ENCODE data around the gene SYNPO2. TPM values are rescaled to one million over a fixed set of nuclear protein-coding genes. Genes with fewer than 3 reads are reported as not detected.
A peak's percentile ranks its signal among the peaks of the same experiment; 100 is the strongest.

The SYNPO2 gene
- total and polyA plus RNA-seq, 3 experiments from 2014 or later, result 0.16 to 0.22 (median 0.21) TPM

DNA sequence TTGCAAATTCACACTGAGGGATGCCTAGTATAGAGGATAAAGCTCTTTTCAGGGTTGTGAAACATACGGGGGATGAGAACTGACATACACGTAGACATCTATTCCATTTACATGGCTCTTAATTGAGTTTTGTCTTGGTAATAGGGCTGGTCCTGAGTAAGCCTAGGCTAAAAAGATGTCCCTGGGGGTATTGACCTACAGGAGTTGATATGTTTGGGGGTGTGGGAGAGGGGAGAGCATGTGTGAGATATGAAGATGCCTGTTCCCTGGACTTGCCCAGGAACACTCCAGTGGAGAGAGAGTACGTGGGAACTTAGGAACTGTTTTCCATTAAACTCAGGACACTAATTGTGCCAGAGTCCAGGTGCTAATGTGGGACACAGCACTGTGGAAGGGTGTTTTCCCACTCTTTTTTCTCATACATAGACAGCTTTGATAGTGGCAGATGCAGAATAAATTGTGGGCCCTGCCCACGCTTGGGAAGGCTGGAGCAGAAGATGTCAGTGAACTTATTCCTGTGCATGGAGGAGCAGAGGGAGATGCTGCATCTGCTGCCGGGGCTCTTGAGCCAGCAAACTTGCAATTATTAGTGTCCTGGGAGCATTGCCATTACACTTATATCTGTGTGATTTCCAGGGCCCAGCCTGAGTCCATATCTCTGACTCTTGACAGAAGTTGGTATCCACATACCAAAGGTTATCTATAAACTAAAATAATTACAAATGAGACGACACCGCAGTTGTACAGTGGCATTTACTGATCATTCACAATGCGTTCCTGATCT lies 20.7 kb downstream of the SYNPO2 start:
- Mint-ChIP-seq H3K4me1 (no peaks in the 10 kb centered on the region), H3K27ac (no peak overlapping the region), H3K27me3 (peaks cover 7 to 52% of the 10 kb centered on the region in 2 donors), H3K9me3 (no peaks in the 10 kb centered on the region), H3K36me3 (no peaks in the 10 kb centered on the region), H3K4me3 (no peak overlapping the region)
- Histone ChIP-seq H3K27me3 (ENCODE audit: insufficient read depth, low read length, poor library complexity, severe bottlenecking) (no peaks in the 10 kb centered on the region), H3K4me1 (ENCODE audit: insufficient read depth, low read length) (no peaks in the 10 kb centered on the region), H3K9me3 (ENCODE audit: low read length) (no peaks in the 10 kb centered on the region), H3K4me3 (ENCODE audit: low read length) (no peak overlapping the region), H3K27ac (ENCODE audit: low read depth, low read length) (no peak overlapping the region), H3K36me3 (ENCODE audit: insufficient read depth, low read length) (no peaks in the 10 kb centered on the region)
- ChIA-PET POLR2A (no interaction called here), CTCF (no interaction called here)
- DNase-seq, result no peak

DNA sequence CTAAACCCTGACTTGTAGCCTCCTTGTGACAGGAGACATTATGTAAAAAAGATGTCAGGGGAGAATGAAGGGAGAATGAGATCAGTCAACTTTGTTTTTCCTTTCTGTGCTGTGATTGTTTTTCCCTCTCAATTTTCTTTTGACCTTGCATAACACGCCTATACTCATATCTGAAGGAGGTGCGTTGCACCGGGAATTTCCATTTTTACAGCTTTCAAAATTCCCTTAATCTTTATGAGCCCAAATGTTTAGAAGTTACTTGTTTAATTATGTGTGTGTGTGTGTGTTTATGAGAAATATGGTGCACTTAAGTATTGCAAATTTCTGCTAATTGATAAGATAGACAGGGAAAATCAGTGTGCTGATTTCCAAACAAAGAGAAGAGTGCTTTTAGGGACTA lies 21.6 kb downstream of the SYNPO2 start:
- Histone ChIP-seq H3K4me3 (ENCODE audit: low read length) (no peak overlapping the region), H3K27me3 (ENCODE audit: insufficient read depth, low read length, poor library complexity, severe bottlenecking) (no peaks in the 10 kb centered on the region), H3K4me1 (ENCODE audit: insufficient read depth, low read length) (no peaks in the 10 kb centered on the region), H3K27ac (ENCODE audit: low read depth, low read length) (no peak overlapping the region), H3K9me3 (ENCODE audit: low read length) (no peaks in the 10 kb centered on the region), H3K36me3 (ENCODE audit: insufficient read depth, low read length) (no peaks in the 10 kb centered on the region)
- Mint-ChIP-seq H3K27me3 (peaks cover 7 to 45% of the 10 kb centered on the region in 2 donors), H3K4me1 (no peaks in the 10 kb centered on the region), H3K27ac (no peak overlapping the region), H3K4me3 (no peak overlapping the region), H3K9me3 (no peaks in the 10 kb centered on the region), H3K36me3 (no peaks in the 10 kb centered on the region)
- POLR2A ChIA-PET, result no interaction called here
- no peak for DNase-seq
- CTCF ChIA-PET, result no interaction called here

DNA sequence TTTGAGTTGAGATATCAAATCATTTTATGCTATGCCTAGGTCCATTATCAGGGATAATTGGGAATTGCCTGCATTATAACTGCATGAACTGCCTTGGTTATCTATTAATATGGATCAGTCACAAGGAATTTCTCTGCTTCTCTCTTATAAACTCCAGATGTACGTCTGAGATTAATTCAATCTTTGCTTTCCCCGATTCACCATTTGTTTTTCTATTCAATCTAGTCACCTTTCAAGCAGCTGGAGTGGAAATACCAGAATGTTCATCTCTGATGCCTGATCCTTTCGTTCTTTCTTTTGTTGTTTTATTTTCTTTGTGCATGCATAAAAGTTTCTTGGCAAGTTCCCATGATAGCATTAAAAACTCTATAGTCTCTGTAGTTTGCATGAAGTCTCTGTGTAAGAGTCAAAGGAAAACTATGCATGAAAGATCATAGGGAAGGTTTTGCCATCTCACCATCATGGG lies 22.6 kb downstream of the SYNPO2 start:
- Histone ChIP-seq H3K27ac (ENCODE audit: low read depth, low read length) (no peak overlapping the region), H3K4me1 (ENCODE audit: insufficient read depth, low read length) (no peaks in the 10 kb centered on the region), H3K27me3 (ENCODE audit: insufficient read depth, low read length, poor library complexity, severe bottlenecking) (no peaks in the 10 kb centered on the region), H3K9me3 (ENCODE audit: low read length) (no peaks in the 10 kb centered on the region), H3K36me3 (ENCODE audit: insufficient read depth, low read length) (no peaks in the 10 kb centered on the region), H3K4me3 (ENCODE audit: low read length) (no peak overlapping the region)
- no peaks in the 10 kb centered on the region for H3K4me1 Mint-ChIP-seq
- ChIA-PET POLR2A (no interaction called here), CTCF (no interaction called here)
- H3K9me3 Mint-ChIP-seq, result no peaks in the 10 kb centered on the region
- no peak overlapping the region for H3K4me3 Mint-ChIP-seq
- no peaks in the 10 kb centered on the region for H3K36me3 Mint-ChIP-seq
- H3K27ac Mint-ChIP-seq, result no peak overlapping the region
- no peak for DNase-seq
- H3K27me3 Mint-ChIP-seq, result peaks cover 7 to 40% of the 10 kb centered on the region in 2 donors

DNA sequence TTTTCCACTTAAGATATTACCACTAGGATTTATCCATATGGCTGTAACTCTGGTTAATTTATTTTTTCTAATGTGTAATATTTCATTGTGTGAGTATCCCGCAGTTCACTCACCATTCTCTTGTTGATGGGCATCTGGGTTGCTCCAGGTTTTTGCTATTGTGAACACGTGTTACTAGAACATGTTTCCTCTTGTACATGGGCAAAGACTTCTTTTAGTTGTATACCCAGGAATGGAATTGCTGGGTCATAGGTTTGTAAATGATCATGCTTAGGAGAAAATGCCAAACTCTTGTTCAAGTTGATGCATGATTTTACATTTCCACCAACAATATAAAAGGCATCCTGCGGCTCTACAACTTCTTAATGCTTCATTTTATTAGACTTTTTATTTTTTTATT lies 26.8 kb downstream of the SYNPO2 start:
- no peaks in the 10 kb centered on the region for H3K36me3 ChIP-seq (ENCODE audit: insufficient read depth, low read length)
- H3K4me1 Mint-ChIP-seq, result no peaks in the 10 kb centered on the region
- no peaks in the 10 kb centered on the region for H3K9me3 ChIP-seq (ENCODE audit: low read length)
- H3K27ac ChIP-seq (ENCODE audit: low read depth, low read length), result no peak overlapping the region
- no peak overlapping the region for H3K4me3 Mint-ChIP-seq
- peaks cover 3% of the 10 kb centered on the region for H3K27me3 ChIP-seq (ENCODE audit: insufficient read depth, low read length, poor library complexity, severe bottlenecking)
- no peak for DNase-seq
- no peak overlapping the region for H3K4me3 ChIP-seq (ENCODE audit: low read length)
- peaks cover 19 to 30% of the 10 kb centered on the region in 2 donors for H3K27me3 Mint-ChIP-seq
- no peaks in the 10 kb centered on the region for H3K9me3 Mint-ChIP-seq
- POLR2A ChIA-PET, result no interaction called here
- H3K4me1 ChIP-seq (ENCODE audit: insufficient read depth, low read length), result no peaks in the 10 kb centered on the region
- no peaks in the 10 kb centered on the region for H3K36me3 Mint-ChIP-seq
- CTCF ChIA-PET, result no interaction called here
- H3K27ac Mint-ChIP-seq, result no peak overlapping the region

DNA sequence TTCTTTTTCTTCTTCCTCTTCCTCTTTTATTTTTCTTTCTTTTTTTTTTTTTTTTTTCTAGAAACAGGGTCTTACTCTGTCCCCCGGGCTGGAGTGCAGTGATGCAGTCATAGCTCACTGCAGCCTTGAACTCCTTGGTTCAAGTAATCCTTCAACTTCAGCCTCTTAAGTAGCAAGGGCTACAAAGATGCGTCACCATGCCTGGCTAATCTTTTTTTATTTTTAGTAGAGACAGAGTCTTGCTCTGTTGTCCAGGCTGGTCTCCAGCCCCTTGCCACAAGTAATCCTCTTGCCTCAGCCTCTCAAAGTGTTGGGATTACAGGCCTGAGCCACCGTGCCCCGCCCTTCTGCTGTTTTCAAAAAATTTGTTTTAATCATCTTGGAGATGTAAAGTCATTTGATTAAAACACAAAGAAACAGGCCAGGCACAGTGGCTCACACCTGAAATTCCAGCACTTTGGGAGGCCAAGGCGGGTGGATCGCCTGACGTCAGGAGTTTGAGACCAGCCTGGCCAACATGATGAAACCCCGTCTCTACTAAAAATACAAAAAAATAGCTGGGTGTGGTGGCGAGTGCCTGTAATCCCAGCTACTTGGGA lies 28.1 kb downstream of the SYNPO2 start:
- no peak for DNase-seq
- H3K27ac ChIP-seq (ENCODE audit: low read depth, low read length), result no peak overlapping the region
- no peaks in the 10 kb centered on the region for H3K36me3 ChIP-seq (ENCODE audit: insufficient read depth, low read length)
- no peaks in the 10 kb centered on the region for H3K9me3 Mint-ChIP-seq
- POLR2A ChIA-PET, result no interaction called here
- no peaks in the 10 kb centered on the region for H3K9me3 ChIP-seq (ENCODE audit: low read length)
- H3K27me3 Mint-ChIP-seq, result peaks cover 16 to 26% of the 10 kb centered on the region in 2 donors
- H3K27ac Mint-ChIP-seq, result peak overlapping the region in 1 of 8 donors; percentile 16
- no peak overlapping the region for H3K4me3 ChIP-seq (ENCODE audit: low read length)
- no peak overlapping the region for H3K4me3 Mint-ChIP-seq
- CTCF ChIA-PET, result no interaction called here
- H3K27me3 ChIP-seq (ENCODE audit: insufficient read depth, low read length, poor library complexity, severe bottlenecking), result peaks cover 3% of the 10 kb centered on the region
- H3K4me1 Mint-ChIP-seq, result no peaks in the 10 kb centered on the region
- no peaks in the 10 kb centered on the region for H3K36me3 Mint-ChIP-seq
- H3K4me1 ChIP-seq (ENCODE audit: insufficient read depth, low read length), result no peaks in the 10 kb centered on the region

DNA sequence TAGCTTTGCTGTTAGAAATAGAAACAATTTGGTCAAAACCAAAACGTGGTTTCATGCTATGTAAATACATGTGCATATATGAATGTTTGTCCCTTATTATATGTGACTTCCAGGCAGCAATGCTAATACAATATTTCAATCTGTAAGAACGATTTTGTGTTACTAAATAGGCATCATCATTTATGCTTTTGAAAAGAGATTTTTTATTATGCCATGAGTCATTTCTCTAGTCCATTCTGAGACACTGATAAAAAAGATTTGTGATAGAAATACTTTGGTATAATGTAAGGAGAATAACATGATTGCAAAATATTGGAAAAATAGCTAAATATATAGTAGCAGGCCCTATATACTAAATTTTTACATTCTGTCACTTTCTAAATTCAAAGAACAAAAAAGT lies 28.9 kb downstream of the SYNPO2 start:
- no peaks in the 10 kb centered on the region for H3K9me3 ChIP-seq (ENCODE audit: low read length)
- H3K4me1 Mint-ChIP-seq, result no peaks in the 10 kb centered on the region
- H3K4me1 ChIP-seq (ENCODE audit: insufficient read depth, low read length), result no peaks in the 10 kb centered on the region
- H3K27me3 Mint-ChIP-seq, result peaks cover 14 to 25% of the 10 kb centered on the region in 2 donors
- ChIA-PET POLR2A (no interaction called here), CTCF (no interaction called here)
- no peak overlapping the region for H3K27ac ChIP-seq (ENCODE audit: low read depth, low read length)
- no peak overlapping the region for H3K4me3 Mint-ChIP-seq
- H3K36me3 Mint-ChIP-seq, result no peaks in the 10 kb centered on the region
- DNase-seq, result no peak
- no peak overlapping the region for H3K27ac Mint-ChIP-seq
- no peaks in the 10 kb centered on the region for H3K36me3 ChIP-seq (ENCODE audit: insufficient read depth, low read length)
- peaks cover 3% of the 10 kb centered on the region for H3K27me3 ChIP-seq (ENCODE audit: insufficient read depth, low read length, poor library complexity, severe bottlenecking)
- no peak overlapping the region for H3K4me3 ChIP-seq (ENCODE audit: low read length)
- no peaks in the 10 kb centered on the region for H3K9me3 Mint-ChIP-seq

DNA sequence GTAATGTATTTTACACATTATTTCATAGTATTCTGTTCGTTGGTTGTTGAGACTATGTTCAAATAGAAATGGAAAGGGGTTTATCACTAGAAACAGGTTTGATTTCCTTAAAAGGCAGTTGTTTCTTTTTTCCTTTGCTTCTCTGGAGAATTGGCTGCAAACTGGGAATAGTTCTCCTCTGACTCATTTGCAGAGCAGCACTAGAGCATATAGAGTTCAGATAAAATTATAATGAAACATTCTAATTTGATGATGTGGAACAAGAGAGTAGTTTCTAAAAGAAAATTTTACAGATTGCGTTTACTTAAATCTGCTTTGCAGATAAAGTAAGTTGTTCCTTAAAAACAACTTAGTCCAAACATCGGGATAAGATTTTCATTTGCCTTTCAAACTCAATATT lies 29.7 kb downstream of the SYNPO2 start:
- Histone ChIP-seq H3K4me3 (ENCODE audit: low read length) (no peak overlapping the region), H3K27ac (ENCODE audit: low read depth, low read length) (no peak overlapping the region), H3K27me3 (ENCODE audit: insufficient read depth, low read length, poor library complexity, severe bottlenecking) (peaks cover 3% of the 10 kb centered on the region), H3K9me3 (ENCODE audit: low read length) (no peaks in the 10 kb centered on the region), H3K36me3 (ENCODE audit: insufficient read depth, low read length) (no peaks in the 10 kb centered on the region), H3K4me1 (ENCODE audit: insufficient read depth, low read length) (no peaks in the 10 kb centered on the region)
- Mint-ChIP-seq H3K27ac (no peak overlapping the region), H3K36me3 (no peaks in the 10 kb centered on the region), H3K27me3 (peaks cover 14 to 18% of the 10 kb centered on the region in 2 donors), H3K9me3 (no peaks in the 10 kb centered on the region), H3K4me1 (no peaks in the 10 kb centered on the region), H3K4me3 (no peak overlapping the region)
- CTCF ChIA-PET, result no interaction called here
- POLR2A ChIA-PET, result no interaction called here
- DNase-seq, result no peak

DNA sequence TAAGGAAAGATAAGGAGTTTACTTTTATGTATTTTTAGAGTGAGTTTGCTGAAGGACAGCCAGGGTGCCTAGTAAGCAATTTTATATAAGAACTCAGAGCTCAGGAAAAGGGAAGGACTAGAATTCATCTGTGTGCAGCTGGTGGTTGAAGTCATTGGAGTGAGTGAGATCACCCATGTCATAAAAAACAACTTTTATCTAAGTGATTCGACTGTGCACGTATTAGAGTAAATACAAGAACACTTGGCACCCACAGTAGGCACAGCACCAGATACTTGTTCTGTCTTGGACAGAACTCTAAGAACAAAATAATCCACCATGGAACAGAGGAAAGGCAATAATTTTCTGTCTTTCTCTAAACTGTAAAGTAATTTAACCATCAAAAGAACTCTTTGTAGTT lies 31.6 kb downstream of the SYNPO2 start:
- Histone ChIP-seq H3K27me3 (ENCODE audit: insufficient read depth, low read length, poor library complexity, severe bottlenecking) (peaks cover 3% of the 10 kb centered on the region), H3K27ac (ENCODE audit: low read depth, low read length) (no peak overlapping the region), H3K4me1 (ENCODE audit: insufficient read depth, low read length) (no peaks in the 10 kb centered on the region), H3K4me3 (ENCODE audit: low read length) (no peak overlapping the region), H3K9me3 (ENCODE audit: low read length) (no peaks in the 10 kb centered on the region), H3K36me3 (ENCODE audit: insufficient read depth, low read length) (no peaks in the 10 kb centered on the region)
- Mint-ChIP-seq H3K36me3 (no peaks in the 10 kb centered on the region), H3K27me3 (peaks cover 12 to 18% of the 10 kb centered on the region in 2 donors), H3K4me1 (no peaks in the 10 kb centered on the region), H3K27ac (no peak overlapping the region), H3K9me3 (no peaks in the 10 kb centered on the region), H3K4me3 (no peak overlapping the region)
- POLR2A ChIA-PET, result no interaction called here
- no peak for DNase-seq
- CTCF ChIA-PET, result no interaction called here

Measured in CD8-positive, alpha-beta memory T cell (primary cell).